ENCODE data around the gene CCDC70.

Gene CCDC70

DNA sequence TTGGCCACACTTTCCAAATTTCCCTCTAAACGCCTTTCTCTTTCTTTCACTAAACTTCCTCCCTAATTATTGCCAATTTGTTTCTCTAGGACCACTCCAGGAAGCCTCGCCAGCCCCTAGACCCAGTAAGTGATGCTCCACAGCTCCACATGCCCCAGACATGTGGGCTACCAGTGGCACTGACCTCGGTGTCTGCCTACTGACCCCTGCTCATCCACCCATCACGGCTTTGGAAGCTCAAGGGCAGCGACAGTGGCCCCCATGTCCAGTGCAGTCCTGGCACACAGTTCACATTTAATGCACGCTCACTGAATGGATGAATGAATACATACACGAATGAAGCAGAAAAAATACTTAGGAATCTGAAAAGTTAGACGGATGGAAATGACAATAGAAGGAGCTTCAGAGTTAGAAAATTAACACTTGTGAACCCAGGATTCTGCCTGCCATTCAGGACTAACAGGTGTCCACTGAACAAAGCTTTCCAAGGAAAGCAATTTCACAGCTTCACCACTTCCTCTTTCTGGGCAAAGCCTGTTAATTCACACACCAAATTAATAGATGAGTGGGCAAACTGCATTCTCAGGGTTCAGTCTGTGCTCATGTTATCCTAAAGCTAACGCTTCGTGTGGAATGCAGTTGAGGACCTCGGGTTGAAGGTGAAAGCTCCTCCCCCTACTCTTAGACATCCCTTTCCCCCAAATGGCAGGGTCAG lies 50.9 kb downstream of the CCDC70 start:
- peak in 1 of 2 experiments; percentile 25 for DNase-seq (ENCODE audit: low read depth in 1 of 2, low spot score in 1 of 2)
- no peak for TF ChIP-seq POLR2AphosphoS5 (IDR thresholded peaks at IDR 0.05; ENCODE audit: low read depth)
- TF ChIP-seq SPI1 (IDR thresholded peaks at IDR 0.05; ENCODE audit: borderline replicate concordance, low read depth): peak; percentile 98
- Histone ChIP-seq H3K27me3 (ENCODE audit: insufficient read depth, poor library complexity, severe bottlenecking) (no peaks in the 10 kb centered on the region), H3K27ac (replicated peaks) (no peak overlapping the region), H3K4me3 (replicated peaks; ENCODE audit: insufficient read depth, low read length) (no peak overlapping the region)

DNA sequence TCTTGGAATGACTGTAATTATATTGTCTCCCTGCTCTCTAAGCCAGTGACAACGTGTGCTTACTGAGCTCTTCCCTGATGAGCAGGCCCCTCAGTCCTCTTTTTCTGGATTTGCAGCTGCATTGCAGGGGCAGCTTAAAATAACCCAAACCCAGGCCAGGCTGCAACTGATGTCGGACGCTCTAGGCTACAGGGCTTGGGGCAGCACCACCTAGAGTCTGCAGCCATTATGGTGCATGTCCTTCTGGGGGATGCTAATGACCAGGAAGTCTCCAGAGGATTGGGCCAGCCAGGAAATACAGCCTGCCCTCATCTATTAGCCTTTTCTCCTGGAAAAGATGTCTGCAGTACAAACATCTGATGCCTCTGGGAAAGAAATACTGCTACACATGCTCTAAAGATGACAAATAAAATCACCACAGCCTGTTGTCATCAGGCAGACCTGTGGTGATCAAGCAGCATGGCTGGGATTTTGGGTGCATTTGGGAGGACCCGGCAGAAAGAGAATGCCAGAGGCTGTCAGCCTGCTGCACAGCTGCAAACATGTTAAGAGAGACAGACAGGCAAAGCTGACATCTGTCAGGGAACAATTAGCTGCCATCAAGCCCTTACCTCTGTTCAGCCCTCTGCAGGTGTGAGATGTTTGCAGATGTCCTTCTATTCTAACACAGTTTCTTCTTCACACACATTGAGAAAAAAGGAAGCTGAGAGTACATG lies 51.8 kb downstream of the CCDC70 start:
- TF ChIP-seq, protein P1, sequence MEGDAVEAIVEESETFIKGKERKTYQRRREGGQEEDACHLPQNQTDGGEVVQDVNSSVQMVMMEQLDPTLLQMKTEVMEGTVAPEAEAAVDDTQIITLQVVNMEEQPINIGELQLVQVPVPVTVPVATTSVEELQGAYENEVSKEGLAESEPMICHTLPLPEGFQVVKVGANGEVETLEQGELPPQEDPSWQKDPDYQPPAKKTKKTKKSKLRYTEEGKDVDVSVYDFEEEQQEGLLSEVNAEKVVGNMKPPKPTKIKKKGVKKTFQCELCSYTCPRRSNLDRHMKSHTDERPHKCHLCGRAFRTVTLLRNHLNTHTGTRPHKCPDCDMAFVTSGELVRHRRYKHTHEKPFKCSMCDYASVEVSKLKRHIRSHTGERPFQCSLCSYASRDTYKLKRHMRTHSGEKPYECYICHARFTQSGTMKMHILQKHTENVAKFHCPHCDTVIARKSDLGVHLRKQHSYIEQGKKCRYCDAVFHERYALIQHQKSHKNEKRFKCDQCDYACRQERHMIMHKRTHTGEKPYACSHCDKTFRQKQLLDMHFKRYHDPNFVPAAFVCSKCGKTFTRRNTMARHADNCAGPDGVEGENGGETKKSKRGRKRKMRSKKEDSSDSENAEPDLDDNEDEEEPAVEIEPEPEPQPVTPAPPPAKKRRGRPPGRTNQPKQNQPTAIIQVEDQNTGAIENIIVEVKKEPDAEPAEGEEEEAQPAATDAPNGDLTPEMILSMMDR (IDR thresholded peaks at IDR 0.05; ENCODE audit: insufficient read depth, low read length): no peak
- TF ChIP-seq POLR2AphosphoS5 (IDR thresholded peaks at IDR 0.05; ENCODE audit: low read depth) (no peak), GABPA (IDR thresholded peaks at IDR 0.05; ENCODE audit: low read depth) (no peak), SPI1 (IDR thresholded peaks at IDR 0.05; ENCODE audit: borderline replicate concordance, low read depth) (no peak)
- TF ChIP-seq, protein P2, sequence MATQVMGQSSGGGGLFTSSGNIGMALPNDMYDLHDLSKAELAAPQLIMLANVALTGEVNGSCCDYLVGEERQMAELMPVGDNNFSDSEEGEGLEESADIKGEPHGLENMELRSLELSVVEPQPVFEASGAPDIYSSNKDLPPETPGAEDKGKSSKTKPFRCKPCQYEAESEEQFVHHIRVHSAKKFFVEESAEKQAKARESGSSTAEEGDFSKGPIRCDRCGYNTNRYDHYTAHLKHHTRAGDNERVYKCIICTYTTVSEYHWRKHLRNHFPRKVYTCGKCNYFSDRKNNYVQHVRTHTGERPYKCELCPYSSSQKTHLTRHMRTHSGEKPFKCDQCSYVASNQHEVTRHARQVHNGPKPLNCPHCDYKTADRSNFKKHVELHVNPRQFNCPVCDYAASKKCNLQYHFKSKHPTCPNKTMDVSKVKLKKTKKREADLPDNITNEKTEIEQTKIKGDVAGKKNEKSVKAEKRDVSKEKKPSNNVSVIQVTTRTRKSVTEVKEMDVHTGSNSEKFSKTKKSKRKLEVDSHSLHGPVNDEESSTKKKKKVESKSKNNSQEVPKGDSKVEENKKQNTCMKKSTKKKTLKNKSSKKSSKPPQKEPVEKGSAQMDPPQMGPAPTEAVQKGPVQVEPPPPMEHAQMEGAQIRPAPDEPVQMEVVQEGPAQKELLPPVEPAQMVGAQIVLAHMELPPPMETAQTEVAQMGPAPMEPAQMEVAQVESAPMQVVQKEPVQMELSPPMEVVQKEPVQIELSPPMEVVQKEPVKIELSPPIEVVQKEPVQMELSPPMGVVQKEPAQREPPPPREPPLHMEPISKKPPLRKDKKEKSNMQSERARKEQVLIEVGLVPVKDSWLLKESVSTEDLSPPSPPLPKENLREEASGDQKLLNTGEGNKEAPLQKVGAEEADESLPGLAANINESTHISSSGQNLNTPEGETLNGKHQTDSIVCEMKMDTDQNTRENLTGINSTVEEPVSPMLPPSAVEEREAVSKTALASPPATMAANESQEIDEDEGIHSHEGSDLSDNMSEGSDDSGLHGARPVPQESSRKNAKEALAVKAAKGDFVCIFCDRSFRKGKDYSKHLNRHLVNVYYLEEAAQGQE (IDR thresholded peaks at IDR 0.05; ENCODE audit: insufficient replicate concordance, low read depth): no peak
- no peaks in the 10 kb centered on the region for H3K27me3 ChIP-seq (ENCODE audit: insufficient read depth, poor library complexity, severe bottlenecking)
- no peak overlapping the region for H3K4me3 ChIP-seq (replicated peaks; ENCODE audit: insufficient read depth, low read length)
- no peak overlapping the region for H3K27ac ChIP-seq (replicated peaks)
- DNase-seq (ENCODE audit: low read depth in 1 of 2, low spot score in 1 of 2): no peak

DNA sequence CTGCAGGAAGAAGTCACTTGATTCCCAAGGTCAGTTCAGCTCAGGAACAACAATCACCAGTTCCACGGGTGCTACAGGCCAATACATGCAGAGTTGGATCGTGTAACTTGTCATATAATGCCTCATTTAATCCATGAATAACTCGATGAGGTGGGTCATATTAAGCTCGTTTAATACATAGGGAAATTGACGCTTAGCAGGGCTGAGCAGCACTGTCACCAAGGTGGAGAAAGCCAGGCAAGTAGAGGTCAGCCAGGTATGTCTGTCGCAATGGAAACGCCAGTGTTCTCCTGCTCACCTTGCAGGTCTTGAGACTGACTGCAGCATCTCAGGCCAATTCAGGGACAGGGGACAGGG lies 52.3 kb downstream of the CCDC70 start:
- no peak for DNase-seq (ENCODE audit: low read depth in 1 of 2, low spot score in 1 of 2)
- H3K27me3 ChIP-seq (ENCODE audit: insufficient read depth, poor library complexity, severe bottlenecking): no peaks in the 10 kb centered on the region
- no peak for TF ChIP-seq POLR2AphosphoS5 (IDR thresholded peaks at IDR 0.05; ENCODE audit: low read depth)
- TF ChIP-seq, protein P2 (IDR thresholded peaks at IDR 0.05; ENCODE audit: insufficient replicate concordance, low read depth): no peak
- TF ChIP-seq SPI1 (IDR thresholded peaks at IDR 0.05; ENCODE audit: borderline replicate concordance, low read depth): no peak
- TF ChIP-seq GABPA (IDR thresholded peaks at IDR 0.05; ENCODE audit: low read depth): no peak
- TF ChIP-seq, protein P1 (IDR thresholded peaks at IDR 0.05; ENCODE audit: insufficient read depth, low read length): no peak
- H3K27ac ChIP-seq (replicated peaks): no peak overlapping the region
- no peak overlapping the region for H3K4me3 ChIP-seq (replicated peaks; ENCODE audit: insufficient read depth, low read length)
